Measurements from ENCODE around the gene NCKAP5.

The NCKAP5 gene

DNA sequence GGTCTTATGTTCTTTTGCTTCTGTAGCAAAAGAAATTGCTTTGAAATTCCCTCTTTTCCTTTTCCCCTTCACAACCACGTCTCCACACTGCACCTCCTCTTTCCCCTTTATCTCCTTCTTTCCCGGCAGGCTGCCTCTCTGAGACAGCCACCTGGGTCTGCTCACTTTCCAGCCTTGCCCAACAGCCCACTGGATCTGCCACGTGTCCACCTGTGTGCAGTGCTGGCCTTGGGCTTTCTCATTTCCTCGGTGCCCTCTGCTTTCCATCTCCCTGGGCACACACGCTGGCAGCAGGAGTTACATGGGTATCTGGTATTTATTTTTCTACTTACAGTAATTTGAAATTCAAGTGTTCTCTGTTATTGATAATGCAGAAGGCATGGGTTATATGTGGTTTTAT, 684.8 kb downstream of the NCKAP5 start:
- CTCF ChIA-PET = no interaction called here
- DNase-seq = no peak
- H3K9me3 ChIP-seq (ENCODE audit: control extremely low read depth in 1 of 5, control insufficient read depth in 4 of 5, insufficient read depth in 2 of 5, low read depth in 1 of 5, low read length in 4 of 5) = no peaks in the 10 kb centered on the region
- no peaks in the 10 kb centered on the region for H3K4me1 ChIP-seq (ENCODE audit: control extremely low read depth in 1 of 4, control insufficient read depth in 4 of 4, insufficient read depth in 4 of 4, low read length in 3 of 4)
- H3K36me3 ChIP-seq (ENCODE audit: control insufficient read depth in 4 of 4, insufficient read depth in 4 of 4, low read length in 3 of 4) = no peaks in the 10 kb centered on the region
- no peak overlapping the region for H3K4me3 ChIP-seq (ENCODE audit: control insufficient read depth in 1 of 7, extremely low read depth in 1 of 7, insufficient read depth in 4 of 7, low read depth in 2 of 7, low read length in 6 of 7)
- whole genome bisulfite sequencing (ENCODE audit: insufficient coverage) = 70% methylated on average over 2 of the region's 5 CpGs
- POLR2A ChIA-PET = no interaction called here
- no peak overlapping the region for H3K27ac ChIP-seq (ENCODE audit: insufficient read depth in 1 of 2, low read depth in 1 of 2, low read length in 2 of 2, poor library complexity in 1 of 2, severe bottlenecking in 2 of 2)
- no peaks in the 10 kb centered on the region for H3K27me3 ChIP-seq (replicated peaks in 2 of 5; ENCODE audit: control insufficient read depth in 4 of 5, insufficient read depth in 5 of 5, low read length in 4 of 5)

DNA sequence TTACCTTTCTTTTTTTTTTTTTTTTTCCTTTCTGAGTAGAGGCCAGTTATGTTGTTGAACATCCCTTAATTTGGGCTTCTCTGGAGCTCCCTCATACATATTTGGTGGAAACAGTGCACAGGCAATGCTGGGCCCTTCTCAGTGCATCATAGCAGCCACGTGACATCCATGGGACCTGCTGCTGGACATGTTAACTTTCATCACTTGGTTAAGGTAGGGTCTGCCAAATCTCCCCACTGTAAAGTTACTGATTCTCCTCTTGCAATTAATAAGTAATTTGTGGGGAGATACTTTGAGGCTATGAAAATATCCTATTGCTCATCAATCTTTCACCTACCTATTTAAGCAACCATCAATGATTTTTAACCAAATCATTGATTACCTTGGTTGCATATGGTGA, 686.7 kb downstream of the NCKAP5 start:
- Histone ChIP-seq H3K27me3 (replicated peaks in 2 of 5; ENCODE audit: control insufficient read depth in 4 of 5, insufficient read depth in 5 of 5, low read length in 4 of 5) (no peaks in the 10 kb centered on the region), H3K9me3 (ENCODE audit: control extremely low read depth in 1 of 5, control insufficient read depth in 4 of 5, insufficient read depth in 2 of 5, low read depth in 1 of 5, low read length in 4 of 5) (no peaks in the 10 kb centered on the region), H3K36me3 (ENCODE audit: control insufficient read depth in 4 of 4, insufficient read depth in 4 of 4, low read length in 3 of 4) (no peaks in the 10 kb centered on the region), H3K27ac (ENCODE audit: insufficient read depth in 1 of 2, low read depth in 1 of 2, low read length in 2 of 2, poor library complexity in 1 of 2, severe bottlenecking in 2 of 2) (no peak overlapping the region), H3K4me3 (ENCODE audit: control insufficient read depth in 1 of 7, extremely low read depth in 1 of 7, insufficient read depth in 4 of 7, low read depth in 2 of 7, low read length in 6 of 7) (no peak overlapping the region), H3K4me1 (ENCODE audit: control extremely low read depth in 1 of 4, control insufficient read depth in 4 of 4, insufficient read depth in 4 of 4, low read length in 3 of 4) (no peaks in the 10 kb centered on the region)
- POLR2A ChIA-PET = no interaction called here
- DNase-seq = no peak
- 20% methylated on average over 1 of the region's 1 CpG for WGBS (ENCODE audit: insufficient coverage)
- CTCF ChIA-PET = no interaction called here

DNA sequence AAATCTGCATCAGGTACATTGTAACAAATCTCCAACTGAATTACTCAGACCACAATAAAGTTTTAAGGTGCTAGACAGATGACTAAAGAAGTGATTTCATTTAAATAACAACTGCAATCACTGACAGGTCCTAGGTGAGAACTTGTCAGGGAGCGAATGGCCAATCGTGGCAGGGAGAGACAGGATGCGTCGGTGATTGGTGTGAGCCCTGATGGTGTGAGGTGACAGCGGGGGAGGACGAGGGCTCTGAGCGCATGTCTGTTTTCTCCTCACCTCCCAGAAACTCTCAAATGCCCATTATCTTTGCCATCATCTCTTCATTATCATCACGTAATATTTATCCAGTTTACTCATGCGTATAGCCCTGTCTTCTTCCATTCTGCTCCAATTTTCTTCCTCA, 690.3 kb downstream of the NCKAP5 start:
- CTCF ChIA-PET = no interaction called here
- H3K4me3 ChIP-seq (ENCODE audit: control insufficient read depth in 1 of 7, extremely low read depth in 1 of 7, insufficient read depth in 4 of 7, low read depth in 2 of 7, low read length in 6 of 7) = no peak overlapping the region
- POLR2A ChIA-PET = no interaction called here
- 96% methylated on average over 3 of the region's 9 CpGs for WGBS (ENCODE audit: insufficient coverage)
- no peaks in the 10 kb centered on the region for H3K36me3 ChIP-seq (ENCODE audit: control insufficient read depth in 4 of 4, insufficient read depth in 4 of 4, low read length in 3 of 4)
- H3K9me3 ChIP-seq (ENCODE audit: control extremely low read depth in 1 of 5, control insufficient read depth in 4 of 5, insufficient read depth in 2 of 5, low read depth in 1 of 5, low read length in 4 of 5) = no peaks in the 10 kb centered on the region
- no peak for DNase-seq
- H3K27ac ChIP-seq (ENCODE audit: insufficient read depth in 1 of 2, low read depth in 1 of 2, low read length in 2 of 2, poor library complexity in 1 of 2, severe bottlenecking in 2 of 2) = no peak overlapping the region
- H3K27me3 ChIP-seq (replicated peaks in 2 of 5; ENCODE audit: control insufficient read depth in 4 of 5, insufficient read depth in 5 of 5, low read length in 4 of 5) = no peaks in the 10 kb centered on the region
- H3K4me1 ChIP-seq (ENCODE audit: control extremely low read depth in 1 of 4, control insufficient read depth in 4 of 4, insufficient read depth in 4 of 4, low read length in 3 of 4) = no peaks in the 10 kb centered on the region

DNA sequence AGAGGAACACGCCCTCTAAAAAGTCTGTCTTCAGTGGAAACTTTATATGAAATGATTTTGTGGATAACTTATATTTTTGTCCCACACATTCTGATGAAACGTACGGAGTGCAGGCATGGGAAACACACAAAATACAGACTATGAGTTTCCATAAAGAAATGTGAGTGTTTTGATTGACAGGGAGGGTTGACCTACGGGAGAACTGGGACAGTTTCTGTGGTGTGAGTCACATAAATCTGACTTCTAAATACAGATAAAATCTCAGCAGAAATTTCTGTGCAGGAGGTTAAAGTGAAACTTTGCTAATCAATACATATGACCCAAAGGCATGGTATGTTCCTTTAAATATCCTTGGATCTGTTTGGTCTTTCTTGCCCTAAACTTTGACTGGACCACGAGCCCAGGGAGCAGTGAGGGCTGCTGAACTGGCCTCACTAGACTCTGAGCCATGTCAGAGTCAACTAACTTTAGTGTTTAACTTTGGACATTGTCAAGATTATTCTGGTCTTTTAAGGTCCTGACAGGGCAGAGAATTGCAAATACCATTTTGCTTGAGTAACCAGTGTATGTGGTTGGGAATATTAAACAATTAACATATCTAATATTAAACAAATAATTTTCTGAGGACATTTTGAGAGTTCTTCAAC, 691.4 kb downstream of the NCKAP5 start:
- Histone ChIP-seq H3K27me3 (replicated peaks in 2 of 5; ENCODE audit: control insufficient read depth in 4 of 5, insufficient read depth in 5 of 5, low read length in 4 of 5) (no peaks in the 10 kb centered on the region), H3K27ac (ENCODE audit: insufficient read depth in 1 of 2, low read depth in 1 of 2, low read length in 2 of 2, poor library complexity in 1 of 2, severe bottlenecking in 2 of 2) (no peak overlapping the region), H3K4me1 (ENCODE audit: control extremely low read depth in 1 of 4, control insufficient read depth in 4 of 4, insufficient read depth in 4 of 4, low read length in 3 of 4) (no peaks in the 10 kb centered on the region), H3K4me3 (ENCODE audit: control insufficient read depth in 1 of 7, extremely low read depth in 1 of 7, insufficient read depth in 4 of 7, low read depth in 2 of 7, low read length in 6 of 7) (no peak overlapping the region), H3K36me3 (ENCODE audit: control insufficient read depth in 4 of 4, insufficient read depth in 4 of 4, low read length in 3 of 4) (no peaks in the 10 kb centered on the region), H3K9me3 (ENCODE audit: control extremely low read depth in 1 of 5, control insufficient read depth in 4 of 5, insufficient read depth in 2 of 5, low read depth in 1 of 5, low read length in 4 of 5) (no peaks in the 10 kb centered on the region)
- DNase-seq = no peak
- ChIA-PET POLR2A (no interaction called here), CTCF (no interaction called here)
- 94% methylated on average over 3 of the region's 5 CpGs for WGBS (ENCODE audit: insufficient coverage)

DNA sequence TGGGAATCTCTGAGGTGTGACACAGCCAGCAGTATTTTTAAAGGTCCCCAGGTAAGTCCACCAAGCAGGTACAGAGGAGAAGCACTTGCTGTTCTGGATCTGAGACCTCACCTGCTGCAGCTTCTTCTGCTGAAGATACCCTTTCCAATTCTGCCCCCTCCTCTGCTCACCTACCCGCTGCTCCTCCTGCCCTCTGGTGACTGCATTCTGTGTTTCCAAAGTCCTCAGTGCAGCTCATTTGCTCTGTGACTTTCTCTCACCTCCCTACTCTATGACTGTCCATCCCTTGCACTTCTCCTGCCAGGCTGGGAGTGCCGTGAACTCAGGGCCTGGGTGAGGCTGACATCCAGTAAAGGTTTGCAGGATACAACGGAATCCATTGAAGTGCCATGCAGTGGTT, 693.1 kb downstream of the NCKAP5 start:
- Histone ChIP-seq H3K36me3 (ENCODE audit: control insufficient read depth in 4 of 4, insufficient read depth in 4 of 4, low read length in 3 of 4) (no peaks in the 10 kb centered on the region), H3K9me3 (ENCODE audit: control extremely low read depth in 1 of 5, control insufficient read depth in 4 of 5, insufficient read depth in 2 of 5, low read depth in 1 of 5, low read length in 4 of 5) (no peaks in the 10 kb centered on the region), H3K4me3 (ENCODE audit: control insufficient read depth in 1 of 7, extremely low read depth in 1 of 7, insufficient read depth in 4 of 7, low read depth in 2 of 7, low read length in 6 of 7) (no peak overlapping the region), H3K27me3 (replicated peaks in 2 of 5; ENCODE audit: control insufficient read depth in 4 of 5, insufficient read depth in 5 of 5, low read length in 4 of 5) (no peaks in the 10 kb centered on the region), H3K4me1 (ENCODE audit: control extremely low read depth in 1 of 4, control insufficient read depth in 4 of 4, insufficient read depth in 4 of 4, low read length in 3 of 4) (no peaks in the 10 kb centered on the region), H3K27ac (ENCODE audit: insufficient read depth in 1 of 2, low read depth in 1 of 2, low read length in 2 of 2, poor library complexity in 1 of 2, severe bottlenecking in 2 of 2) (no peak overlapping the region)
- 96% methylated on average over 2 of the region's 3 CpGs for WGBS (ENCODE audit: insufficient coverage)
- DNase-seq = no peak
- ChIA-PET CTCF (no interaction called here), POLR2A (no interaction called here)

DNA sequence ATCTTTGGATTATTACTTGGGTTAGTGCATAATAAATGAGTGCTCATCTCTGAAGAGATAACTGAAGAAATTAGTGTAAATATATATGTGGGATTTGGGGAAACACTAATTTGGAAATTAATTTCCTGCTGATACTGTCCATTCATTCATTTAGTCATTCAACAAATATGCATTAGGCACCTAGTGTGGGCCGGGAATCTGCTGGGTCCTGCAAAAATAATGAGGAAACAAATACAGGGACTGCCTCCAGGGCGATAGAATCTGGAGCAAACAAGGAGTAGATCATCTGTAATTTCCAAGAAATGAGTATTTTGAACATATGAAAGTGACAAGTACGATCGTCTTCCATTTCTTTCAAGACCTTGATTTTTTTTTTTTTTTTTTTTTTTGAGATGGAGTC, 694.5 kb downstream of the NCKAP5 start:
- H3K27ac ChIP-seq (ENCODE audit: insufficient read depth in 1 of 2, low read depth in 1 of 2, low read length in 2 of 2, poor library complexity in 1 of 2, severe bottlenecking in 2 of 2) = no peak overlapping the region
- ChIA-PET POLR2A (no interaction called here), CTCF (no interaction called here)
- no peaks in the 10 kb centered on the region for H3K36me3 ChIP-seq (ENCODE audit: control insufficient read depth in 4 of 4, insufficient read depth in 4 of 4, low read length in 3 of 4)
- H3K9me3 ChIP-seq (ENCODE audit: control extremely low read depth in 1 of 5, control insufficient read depth in 4 of 5, insufficient read depth in 2 of 5, low read depth in 1 of 5, low read length in 4 of 5) = no peaks in the 10 kb centered on the region
- 80% methylated on average over 4 of the region's 4 CpGs for WGBS (ENCODE audit: insufficient coverage)
- no peak overlapping the region for H3K4me3 ChIP-seq (ENCODE audit: control insufficient read depth in 1 of 7, extremely low read depth in 1 of 7, insufficient read depth in 4 of 7, low read depth in 2 of 7, low read length in 6 of 7)
- DNase-seq = no peak
- H3K27me3 ChIP-seq (replicated peaks in 2 of 5; ENCODE audit: control insufficient read depth in 4 of 5, insufficient read depth in 5 of 5, low read length in 4 of 5) = no peaks in the 10 kb centered on the region
- H3K4me1 ChIP-seq (ENCODE audit: control extremely low read depth in 1 of 4, control insufficient read depth in 4 of 4, insufficient read depth in 4 of 4, low read length in 3 of 4) = no peaks in the 10 kb centered on the region

DNA sequence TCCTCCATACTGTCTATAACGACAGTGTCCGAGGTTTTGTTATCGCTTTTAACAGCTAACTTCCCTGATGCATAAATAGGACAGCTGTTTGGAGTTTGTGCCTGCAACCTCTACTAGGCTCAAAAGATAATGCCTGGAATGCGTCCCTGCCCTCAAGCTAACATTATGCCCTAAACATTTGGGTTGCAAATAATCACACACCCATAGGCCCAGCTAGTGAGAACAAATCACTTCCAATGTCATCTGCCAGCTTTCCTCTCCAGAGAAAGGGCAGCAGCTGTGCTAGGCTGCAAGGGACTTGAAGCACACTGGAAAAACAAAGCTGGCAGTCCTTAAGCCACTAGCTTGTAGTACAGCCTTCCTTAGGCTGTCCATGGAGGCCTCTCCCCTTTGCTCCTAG, 696.4 kb downstream of the NCKAP5 start:
- Histone ChIP-seq H3K36me3 (ENCODE audit: control insufficient read depth in 4 of 4, insufficient read depth in 4 of 4, low read length in 3 of 4) (no peaks in the 10 kb centered on the region), H3K27ac (ENCODE audit: insufficient read depth in 1 of 2, low read depth in 1 of 2, low read length in 2 of 2, poor library complexity in 1 of 2, severe bottlenecking in 2 of 2) (no peak overlapping the region), H3K4me3 (ENCODE audit: control insufficient read depth in 1 of 7, extremely low read depth in 1 of 7, insufficient read depth in 4 of 7, low read depth in 2 of 7, low read length in 6 of 7) (no peak overlapping the region), H3K27me3 (replicated peaks in 2 of 5; ENCODE audit: control insufficient read depth in 4 of 5, insufficient read depth in 5 of 5, low read length in 4 of 5) (no peaks in the 10 kb centered on the region), H3K4me1 (ENCODE audit: control extremely low read depth in 1 of 4, control insufficient read depth in 4 of 4, insufficient read depth in 4 of 4, low read length in 3 of 4) (no peaks in the 10 kb centered on the region), H3K9me3 (ENCODE audit: control extremely low read depth in 1 of 5, control insufficient read depth in 4 of 5, insufficient read depth in 2 of 5, low read depth in 1 of 5, low read length in 4 of 5) (no peaks in the 10 kb centered on the region)
- ChIA-PET CTCF (no interaction called here), POLR2A (no interaction called here)
- no peak for DNase-seq
- WGBS (ENCODE audit: insufficient coverage) = 83% methylated on average over 4 of the region's 4 CpGs

Measured in common myeloid progenitor, CD34-positive (primary cell).